HG02571 (cell line): ENCODE measurements around the gene FBXO34.
A peak's percentile ranks its signal among the peaks of the same experiment; 100 is the strongest.

ENCODE experiments used
- ATAC-seq: cut with Tn5 transposase; IDR thresholded peaks from one replicate; pipeline ENCODE4 v1.9.1; 2021; ENCODE audit warnings: mild to moderate bottlenecking, moderate library complexity; ENCODE audit not compliant: unreplicated experiment

The FBXO34 gene, protein sequence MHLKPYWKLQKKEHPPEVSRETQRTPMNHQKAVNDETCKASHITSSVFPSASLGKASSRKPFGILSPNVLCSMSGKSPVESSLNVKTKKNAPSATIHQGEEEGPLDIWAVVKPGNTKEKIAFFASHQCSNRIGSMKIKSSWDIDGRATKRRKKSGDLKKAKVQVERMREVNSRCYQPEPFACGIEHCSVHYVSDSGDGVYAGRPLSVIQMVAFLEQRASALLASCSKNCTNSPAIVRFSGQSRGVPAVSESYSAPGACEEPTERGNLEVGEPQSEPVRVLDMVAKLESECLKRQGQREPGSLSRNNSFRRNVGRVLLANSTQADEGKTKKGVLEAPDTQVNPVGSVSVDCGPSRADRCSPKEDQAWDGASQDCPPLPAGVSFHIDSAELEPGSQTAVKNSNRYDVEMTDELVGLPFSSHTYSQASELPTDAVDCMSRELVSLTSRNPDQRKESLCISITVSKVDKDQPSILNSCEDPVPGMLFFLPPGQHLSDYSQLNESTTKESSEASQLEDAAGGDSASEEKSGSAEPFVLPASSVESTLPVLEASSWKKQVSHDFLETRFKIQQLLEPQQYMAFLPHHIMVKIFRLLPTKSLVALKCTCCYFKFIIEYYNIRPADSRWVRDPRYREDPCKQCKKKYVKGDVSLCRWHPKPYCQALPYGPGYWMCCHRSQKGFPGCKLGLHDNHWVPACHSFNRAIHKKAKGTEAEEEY

DNA sequence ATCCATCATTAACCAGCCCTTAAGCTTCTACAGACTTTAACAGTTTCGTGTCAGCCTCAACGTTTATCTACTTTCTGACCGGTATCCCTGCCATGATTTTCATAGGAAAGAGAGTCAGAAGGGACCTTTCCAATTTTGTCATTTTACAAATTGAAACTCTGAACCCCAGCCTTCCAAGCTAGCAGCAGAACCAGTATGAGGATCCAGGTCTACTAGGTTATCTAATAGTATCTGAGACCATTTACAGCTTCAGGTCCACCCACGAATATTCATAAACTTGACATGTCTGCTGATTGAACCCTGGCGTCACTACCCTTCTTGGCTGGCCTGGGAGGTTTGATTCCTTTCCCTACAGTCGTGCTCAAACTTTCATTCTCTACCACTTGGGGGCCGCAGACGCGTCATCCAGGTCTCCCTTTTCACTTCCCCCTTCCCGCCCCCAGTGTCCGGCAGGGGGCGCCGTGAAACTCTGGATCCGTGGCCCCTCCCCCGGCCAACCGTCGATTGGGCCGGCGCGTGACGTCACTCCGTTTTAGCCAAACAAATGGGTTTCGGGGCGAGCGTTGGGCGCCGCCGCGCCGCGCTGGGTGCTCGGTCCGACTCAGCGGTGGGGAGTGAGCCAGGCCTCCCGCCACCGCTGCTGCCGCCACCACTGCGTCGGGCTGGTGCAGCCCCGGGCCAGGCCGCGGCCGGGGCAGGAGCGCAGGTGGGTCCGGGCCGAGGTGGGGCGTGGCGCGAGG is at the start of gene FBXO34:
Gene FBXO34, plus strand, starts transcription at position 590 of the 740 bp plus-strand sequence. CDS start 78,970 bp downstream, outside the sequence.
- ATAC-seq: peak; percentile 80

DNA sequence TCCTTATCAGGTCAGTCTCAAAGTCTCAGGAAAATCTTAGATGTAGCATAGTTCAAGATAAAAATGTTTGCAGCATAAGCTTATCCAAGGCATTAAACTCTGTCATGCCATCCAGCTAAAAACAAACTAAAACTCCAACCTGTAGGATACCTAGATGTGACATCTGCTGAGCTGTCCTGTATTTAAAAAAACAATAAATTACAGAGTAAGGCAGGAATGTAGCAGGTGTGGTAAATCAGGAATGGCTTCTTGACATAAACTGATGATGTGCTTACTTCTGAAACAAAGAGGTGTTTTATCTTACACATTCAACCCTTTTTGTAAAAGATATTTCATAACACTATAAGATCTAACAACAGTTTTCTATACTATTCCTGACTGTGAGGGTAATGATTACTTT is 49.3 kb upstream of the FBXO34 start:
- ATAC-seq: no peak

DNA sequence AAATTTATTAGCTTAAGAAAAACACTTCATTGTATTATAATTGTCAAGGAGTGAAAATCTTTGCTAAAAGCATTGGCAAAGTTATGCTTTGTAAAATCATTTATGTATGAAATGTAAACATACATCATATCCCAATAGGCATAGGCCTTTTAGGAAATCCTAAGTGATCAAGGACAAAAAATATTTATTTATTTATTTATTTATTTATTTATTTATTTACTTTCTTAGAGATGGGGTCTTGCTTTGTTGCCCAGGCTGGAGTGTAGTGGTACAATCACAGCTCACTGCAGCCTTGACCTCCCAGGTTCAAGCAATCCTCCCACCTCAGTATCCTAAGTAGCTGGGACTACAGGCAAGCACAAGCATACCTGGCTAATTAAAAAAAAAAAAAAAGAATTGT is 47.9 kb upstream of the FBXO34 start:
- no peak for ATAC-seq

DNA sequence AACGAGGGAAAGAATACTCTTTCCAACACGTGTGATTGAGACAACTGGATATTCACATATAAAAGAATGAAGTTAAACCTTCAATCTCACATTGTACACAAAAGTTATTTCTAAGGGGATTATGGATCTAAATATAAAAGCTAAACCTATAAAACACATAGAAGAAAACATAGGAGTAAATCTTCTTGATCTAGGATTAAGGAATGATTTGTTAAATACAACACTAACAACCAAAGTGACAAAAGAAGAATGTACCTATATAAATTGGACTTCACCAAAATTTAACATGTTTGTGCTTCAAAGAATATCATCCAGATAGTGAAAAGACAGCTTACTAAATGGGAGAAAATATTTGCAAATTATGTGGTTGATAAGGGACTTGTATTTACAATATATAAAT is 43.0 kb upstream of the FBXO34 start:
- ATAC-seq: no peak

DNA sequence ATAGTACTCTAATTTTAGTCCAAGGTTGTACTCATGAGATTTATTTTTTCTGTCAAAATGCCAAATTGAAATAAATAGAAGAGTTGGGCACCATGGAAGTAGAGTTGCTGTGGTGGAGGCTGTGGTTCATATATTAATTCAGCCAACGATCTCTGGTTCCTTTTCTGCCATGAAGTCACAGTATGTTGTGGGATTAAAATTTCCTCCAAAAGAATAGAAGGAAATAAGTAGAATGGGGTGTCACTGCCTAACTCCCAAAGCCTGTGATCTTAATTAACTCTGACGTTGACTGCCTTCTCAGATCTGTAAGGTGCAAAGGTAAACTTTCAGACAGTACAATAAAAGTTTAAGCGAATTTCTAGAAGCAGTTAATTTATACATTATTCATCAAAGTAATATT is 37.6 kb upstream of the FBXO34 start:
- ATAC-seq: no peak

DNA sequence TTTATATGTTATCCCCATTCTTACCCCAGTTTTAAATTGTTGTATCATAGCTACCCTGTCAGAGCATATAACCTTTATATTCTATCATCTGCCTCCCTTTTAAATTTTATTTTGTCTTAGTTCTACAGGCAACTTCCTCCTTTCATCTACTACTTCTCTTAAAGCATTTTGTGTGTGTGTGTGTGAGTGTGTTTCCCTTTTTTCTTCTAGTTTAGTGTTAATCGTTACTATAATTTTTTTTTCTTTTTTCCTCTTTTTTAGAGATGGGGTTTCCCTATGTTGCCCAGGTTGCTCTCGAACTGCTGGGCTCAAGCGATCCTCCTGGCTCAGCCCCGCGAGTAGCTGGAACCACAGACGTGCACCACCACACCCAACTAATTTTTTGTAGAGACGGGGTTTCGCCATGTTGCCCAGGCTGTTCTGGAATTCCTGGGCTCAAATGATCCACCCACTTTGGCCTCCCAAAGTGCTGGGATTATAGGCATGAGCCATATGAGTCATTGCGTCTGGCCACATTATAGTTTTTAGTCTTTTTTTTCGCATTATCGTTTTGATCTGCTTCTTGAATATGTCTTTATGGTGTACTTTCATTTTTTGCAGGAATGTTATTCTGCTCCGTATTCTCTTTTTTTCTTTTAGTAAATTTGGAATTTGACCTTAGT is 33.1 kb upstream of the FBXO34 start:
- no peak for ATAC-seq

DNA sequence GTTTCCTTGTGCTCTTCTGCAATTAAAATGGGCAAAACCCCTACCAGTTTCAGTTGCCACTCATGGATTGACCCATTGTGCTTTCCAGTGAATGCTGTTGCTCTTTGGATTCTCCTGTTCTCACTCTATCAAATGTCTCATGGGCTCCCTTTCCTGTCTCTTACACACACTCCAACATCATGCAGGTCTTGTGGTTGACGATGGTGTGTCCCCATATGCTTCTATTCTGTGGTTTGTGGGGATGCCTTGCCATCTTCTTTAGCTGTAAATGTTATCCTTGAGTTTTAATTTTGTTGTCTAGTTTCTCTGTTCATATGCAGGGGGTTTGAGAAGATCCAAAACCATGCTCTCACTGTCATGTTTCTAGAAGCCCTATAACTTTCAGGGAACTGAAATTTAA is 31.9 kb upstream of the FBXO34 start:
- no peak for ATAC-seq

DNA sequence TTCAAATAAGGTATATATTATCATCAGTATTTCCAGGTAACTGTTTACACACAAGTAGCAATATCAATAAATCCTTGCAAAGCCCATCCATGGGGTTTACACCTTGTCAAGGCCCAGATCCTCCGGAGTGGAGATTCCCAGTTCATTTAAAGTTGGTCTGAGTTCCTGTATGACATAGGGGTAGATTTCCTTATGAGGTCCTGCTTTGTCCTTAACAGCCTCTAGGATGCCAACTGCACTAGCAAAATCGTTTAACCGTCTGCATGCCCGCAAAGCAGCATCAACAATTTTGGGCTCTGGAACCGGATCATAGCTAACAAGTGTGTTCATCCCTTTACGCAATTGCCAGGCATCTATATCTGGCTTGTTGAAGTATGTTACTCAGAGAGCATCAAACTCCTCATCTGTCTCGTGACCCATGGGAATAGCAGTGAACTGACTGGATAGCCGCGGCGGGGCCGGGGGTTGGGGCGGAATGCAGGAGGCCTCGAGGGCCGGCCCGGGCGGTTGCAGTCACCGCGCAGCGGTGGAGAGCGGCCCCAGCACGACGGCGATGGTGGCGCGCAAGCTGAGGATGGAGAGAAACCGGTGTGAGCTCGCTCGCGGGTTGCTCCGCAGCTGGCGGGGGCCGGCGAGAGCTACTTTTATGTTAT is 30.6 kb upstream of the FBXO34 start:
- no peak for ATAC-seq

DNA sequence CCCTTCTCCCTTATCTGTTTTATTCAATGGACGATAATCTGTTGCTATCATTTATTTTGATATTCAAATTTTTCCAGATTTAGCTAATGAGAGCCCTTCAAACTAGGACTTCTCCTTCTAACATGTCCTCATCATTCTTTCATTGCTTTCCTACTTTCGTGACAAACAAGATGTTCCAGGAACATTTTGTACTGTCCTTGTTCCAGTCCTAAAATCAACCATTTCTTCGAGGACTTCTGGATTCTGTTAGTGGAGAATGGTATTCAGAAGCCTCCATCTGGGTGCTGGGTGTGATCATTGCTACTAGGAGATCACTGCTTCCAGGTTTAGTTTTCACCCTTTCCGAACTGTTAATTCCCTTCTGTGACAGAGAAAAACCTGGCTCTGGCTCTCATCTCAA is 29.5 kb upstream of the FBXO34 start:
- ATAC-seq: no peak

DNA sequence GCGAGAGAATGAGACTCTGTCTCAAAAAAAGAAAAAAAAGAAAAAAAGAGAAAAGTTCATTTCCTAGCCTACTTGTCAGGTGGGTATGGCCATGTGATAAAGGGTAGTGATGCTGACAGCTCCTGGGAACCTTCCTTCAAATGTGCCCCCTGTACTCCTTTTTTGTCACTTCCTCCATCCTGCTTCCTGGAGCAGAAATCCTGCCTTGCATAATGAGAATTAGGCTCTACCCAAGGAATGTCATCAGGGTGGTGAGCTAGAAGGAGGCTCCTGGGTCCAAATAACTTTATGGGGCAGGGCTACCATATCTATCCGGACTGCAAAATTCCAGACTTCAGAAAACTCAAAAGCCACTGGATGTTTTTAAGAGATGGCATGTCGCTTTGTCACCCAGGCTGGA is 27.8 kb upstream of the FBXO34 start:
- no peak for ATAC-seq

DNA sequence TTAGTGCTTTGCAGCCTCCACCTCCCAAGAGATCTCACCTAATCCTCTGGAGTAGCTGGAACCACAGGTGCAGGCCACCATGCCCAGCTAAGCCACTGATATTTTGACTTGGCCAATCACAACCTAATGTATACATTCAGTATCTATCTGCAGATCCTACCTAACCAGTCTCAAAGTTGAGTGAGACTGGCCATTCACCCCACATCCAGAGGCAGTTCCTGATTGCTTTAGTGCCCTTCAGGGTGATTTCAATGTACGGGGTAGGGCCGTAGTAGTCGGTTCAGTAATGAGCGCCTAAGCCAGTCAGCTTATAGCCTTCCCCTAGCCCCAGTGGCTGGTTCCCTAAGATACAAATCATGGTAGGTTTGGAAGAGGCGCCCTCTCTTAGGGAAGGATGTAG is 27.4 kb upstream of the FBXO34 start:
- no peak for ATAC-seq

DNA sequence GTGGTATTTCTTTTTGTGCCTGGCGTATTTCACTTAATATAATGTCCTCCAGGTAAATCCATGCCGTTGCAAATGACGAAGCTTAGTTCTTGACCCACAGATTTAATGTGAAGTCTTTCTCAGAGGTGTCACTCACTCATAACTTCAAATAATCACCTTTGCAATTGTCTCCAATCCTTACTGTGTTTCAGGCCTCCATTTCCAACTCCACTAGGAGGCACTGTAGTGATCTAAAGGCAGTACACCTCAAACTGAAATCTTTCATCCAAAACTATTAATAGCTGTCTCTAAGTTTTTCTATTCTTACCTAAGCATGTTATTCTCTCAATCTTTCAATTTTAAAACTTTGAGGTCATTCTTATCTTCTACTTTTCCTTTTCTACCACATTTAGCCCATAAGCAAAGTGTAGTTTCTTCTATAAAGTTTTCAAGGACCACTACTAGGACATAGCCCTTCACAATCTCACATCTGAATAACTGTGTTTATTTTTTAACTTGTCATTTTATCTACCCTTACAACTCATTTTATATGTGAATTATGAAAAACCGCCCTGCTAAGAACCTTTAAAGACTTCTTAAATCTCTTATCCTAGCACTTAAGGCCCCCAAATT is 25.5 kb upstream of the FBXO34 start:
- no peak for ATAC-seq

DNA sequence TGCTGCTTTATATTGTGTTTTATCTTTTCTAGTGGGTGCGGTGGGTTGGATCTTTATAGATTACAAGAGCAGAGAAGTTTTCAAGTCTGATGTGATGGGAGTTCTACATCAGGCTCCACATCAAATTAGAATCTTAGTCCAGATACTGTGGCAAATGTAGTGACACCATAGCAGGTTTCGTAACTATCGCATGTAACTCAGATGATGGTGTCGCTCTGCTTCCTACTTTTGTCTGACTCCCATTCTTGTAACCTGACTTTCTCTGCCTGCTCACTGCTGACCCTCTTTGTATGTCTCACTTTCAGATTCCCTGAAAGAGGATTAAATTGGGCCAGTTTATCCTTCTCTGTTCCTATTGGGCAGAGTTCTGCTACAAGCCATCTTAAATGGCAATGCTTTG is 22.8 kb upstream of the FBXO34 start:
- no peak for ATAC-seq

DNA sequence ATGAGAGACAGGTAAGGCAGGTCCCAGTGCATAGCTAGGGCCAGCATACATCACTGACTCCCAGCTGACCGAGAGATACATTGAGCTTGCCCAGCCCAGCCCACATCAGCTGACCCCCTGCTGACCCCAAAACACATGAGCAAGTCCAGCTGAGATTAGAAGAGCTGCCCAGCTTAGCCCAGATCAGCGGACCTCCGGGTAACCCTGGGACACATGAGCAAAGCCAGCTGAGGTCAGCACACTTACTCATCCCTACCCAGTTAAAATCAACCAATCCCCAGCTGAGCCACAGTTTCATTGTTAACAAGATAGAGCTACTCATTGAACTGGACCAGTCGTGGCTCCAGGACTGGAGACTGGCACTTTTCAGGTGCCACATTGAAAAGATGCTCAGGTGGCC is 21.8 kb upstream of the FBXO34 start:
- no peak for ATAC-seq

DNA sequence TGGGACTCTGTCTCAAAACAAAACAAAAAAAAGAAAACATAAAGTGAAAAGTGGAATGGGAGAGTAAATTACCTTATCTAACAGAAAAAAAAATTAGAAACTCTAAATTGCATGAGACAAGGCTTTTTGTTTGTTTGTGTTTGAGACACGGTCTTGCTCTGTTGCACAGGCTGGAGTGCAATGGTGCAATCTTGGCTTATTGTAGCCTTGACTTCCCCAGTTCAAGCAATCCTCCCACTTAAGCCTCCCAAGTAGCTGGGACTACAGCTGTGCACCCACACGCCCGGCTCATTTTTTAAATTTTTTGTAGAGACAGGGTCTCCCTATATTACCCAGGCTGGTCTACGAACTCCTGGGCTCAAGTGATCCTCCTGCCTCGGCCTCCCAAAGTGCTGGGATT is 17.9 kb upstream of the FBXO34 start:
- ATAC-seq: no peak

DNA sequence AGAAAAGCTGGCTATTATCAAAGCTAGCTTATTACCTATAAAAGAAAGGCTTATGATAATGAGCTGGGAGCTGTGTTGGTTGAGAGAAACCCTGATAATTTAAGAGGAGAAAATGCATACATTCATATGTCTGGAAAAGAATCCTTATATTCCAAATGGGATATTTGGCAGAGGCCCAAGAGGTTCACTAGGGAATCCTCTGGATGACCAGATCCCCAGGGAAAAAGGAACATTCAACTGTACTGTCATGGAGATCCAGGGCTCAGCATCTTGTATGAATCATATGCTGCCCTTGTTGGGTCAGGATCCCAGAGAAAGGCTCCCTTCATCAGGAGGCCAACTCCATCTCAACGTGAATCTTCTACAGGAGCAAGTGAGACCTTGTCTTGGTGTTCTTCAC is 16.6 kb upstream of the FBXO34 start:
- ATAC-seq: no peak

DNA sequence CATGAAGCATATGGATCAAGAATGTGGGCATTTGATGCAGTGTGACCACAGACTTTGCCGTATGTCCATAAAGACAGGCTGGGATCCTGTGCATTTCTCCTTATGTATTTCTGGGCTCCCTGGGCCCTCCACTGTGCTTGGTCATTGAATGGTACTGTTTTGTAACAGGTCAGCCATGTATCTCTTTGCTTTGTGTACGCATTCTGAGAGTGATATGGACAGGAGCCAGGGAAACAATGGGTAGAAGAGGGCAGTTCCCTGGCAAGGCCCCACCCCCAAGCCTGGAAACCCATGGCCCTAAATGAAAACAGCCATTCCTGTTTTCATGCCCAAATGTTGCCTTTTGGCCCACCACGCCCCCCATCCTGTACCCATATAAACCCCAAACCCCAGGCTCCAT is 15.2 kb upstream of the FBXO34 start:
- no peak for ATAC-seq

DNA sequence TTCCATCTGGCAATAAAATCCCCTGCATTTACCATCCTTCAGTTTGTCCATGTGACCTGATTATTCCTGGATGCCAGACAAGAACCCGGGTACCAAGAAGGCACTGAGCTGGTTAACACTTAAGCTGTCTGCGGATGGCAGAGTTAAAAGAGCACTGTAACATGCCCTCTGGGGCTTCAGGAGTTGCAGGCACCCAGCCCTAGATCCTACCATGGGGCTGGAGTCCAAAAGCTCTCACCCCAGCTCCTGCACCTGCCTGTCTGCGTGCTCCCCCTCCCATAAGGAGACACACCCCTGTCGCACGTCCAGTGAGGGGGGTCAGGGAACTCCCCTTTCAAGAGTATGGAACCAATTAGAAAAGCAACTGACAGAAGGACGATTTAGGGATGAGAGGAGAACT is 14.6 kb upstream of the FBXO34 start:
- no peak for ATAC-seq

DNA sequence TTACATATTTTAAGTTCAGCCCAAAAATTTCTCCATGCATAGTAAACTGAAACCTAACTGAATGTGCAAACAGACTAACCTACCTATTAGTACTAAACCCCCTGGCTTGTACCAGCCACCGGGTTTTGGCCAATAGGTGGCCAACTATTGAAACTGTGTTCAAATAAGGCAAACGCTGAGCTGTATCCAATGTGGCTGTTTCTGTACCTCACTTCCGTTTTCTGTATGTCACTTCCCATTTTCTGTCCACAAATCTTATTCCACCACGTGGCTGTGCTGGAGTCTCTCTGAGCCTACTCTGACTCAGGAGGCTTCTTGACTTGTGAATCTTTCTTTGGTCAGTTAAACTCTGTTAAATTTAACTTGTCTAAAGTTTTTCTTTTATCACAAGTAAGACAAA is 6.0 kb upstream of the FBXO34 start:
- no peak for ATAC-seq

DNA sequence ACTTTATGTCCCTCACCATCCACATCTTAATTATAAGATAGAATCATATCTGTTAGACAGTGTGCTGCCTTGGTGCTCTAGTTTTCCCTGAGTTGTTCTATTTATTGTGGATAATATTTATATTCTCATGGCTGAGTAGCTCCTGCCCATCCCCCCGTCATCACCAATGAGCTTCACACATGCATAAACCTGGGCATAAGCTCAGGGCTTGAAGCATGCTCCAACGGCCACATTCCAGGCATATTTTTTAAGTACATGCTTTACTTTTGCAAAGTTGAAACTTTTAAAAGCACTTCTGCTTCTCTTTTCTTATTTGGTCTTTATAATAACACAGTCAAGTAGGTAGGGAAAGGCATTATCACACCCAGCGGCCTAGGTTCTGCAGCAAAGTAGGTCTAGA is 3.4 kb upstream of the FBXO34 start:
- ATAC-seq: no peak
